ENCODE results near the gene MAST2.

Gene MAST2

GRCh38 chr1:45972621-45973020 lies 169.2 kb downstream of the MAST2 start:
- Histone ChIP-seq H3K4me3 (ENCODE audit: low read length in 2 of 2) (no peak overlapping the region), H3K9ac (ENCODE audit: low read depth, low read length, poor library complexity) (no peak overlapping the region), H2BK120ac (ENCODE audit: low read depth, low read length) (no peak overlapping the region), H3K18ac (ENCODE audit: low read length) (no peak overlapping the region), H3K36me3 (replicated peaks in 1 of 2; ENCODE audit: control insufficient read depth in 2 of 2, insufficient read depth in 2 of 2, low read length in 2 of 2) (peaks cover 10 to 26% of the 10 kb centered on the region in 2 donors), H3K4me1 (ENCODE audit: control insufficient read depth in 2 of 2, insufficient read depth in 1 of 2, low read depth in 1 of 2, low read length in 2 of 2) (no peaks in the 10 kb centered on the region), H2BK5ac (ENCODE audit: low read length) (no peak overlapping the region), H2BK12ac (ENCODE audit: low read length) (no peak overlapping the region), H2AK5ac (ENCODE audit: low read depth, low read length) (no peak overlapping the region), H3K79me1 (ENCODE audit: low read depth, low read length) (peaks cover 1% of the 10 kb centered on the region), H4K8ac (ENCODE audit: low read depth, low read length) (no peak overlapping the region), H2AFZ (ENCODE audit: low read length) (no peak overlapping the region), H3K27me3 (ENCODE audit: control insufficient read depth in 3 of 3, insufficient read depth in 3 of 3, low read depth in 1 of 3, low read length in 3 of 3) (peaks cover 0 to 3% (median 0%) of the 10 kb centered on the region in 3 experiments), H3K23ac (ENCODE audit: low read depth, low read length, poor library complexity) (no peak overlapping the region), H3K4me2 (ENCODE audit: insufficient read depth, low read length, poor library complexity, severe bottlenecking) (no peak overlapping the region), H3K9me3 (replicated peaks in 1 of 2; ENCODE audit: control insufficient read depth in 2 of 2, insufficient read depth in 1 of 2, low read depth in 1 of 2, low read length in 2 of 2) (peaks cover 9 to 27% of the 10 kb centered on the region in 2 donors), H3K4ac (ENCODE audit: low read length) (no peak overlapping the region), H3K27ac (replicated peaks; ENCODE audit: low read length) (no peak overlapping the region), H3K14ac (ENCODE audit: low read length) (no peak overlapping the region), H2BK15ac (ENCODE audit: low read length) (no peak overlapping the region), H4K91ac (ENCODE audit: low read depth, low read length, poor library complexity) (no peak overlapping the region)
- WGBS, 2 donors (ENCODE audit: extremely low coverage in 2 of 2, insufficient read length in 2 of 2, insufficient replicate concordance in 1 of 2), result no CpG with 5 or more reads among the region's 2 CpGs
- no peak for DNase-seq (ENCODE audit: low spot score)

- no peak overlapping the region for H3K27ac ChIP-seq (replicated peaks; ENCODE audit: low read length)
These were observed 169.7 kb downstream of the MAST2 start for GRCh38 chr1:45973121-45973520.

DNA sequence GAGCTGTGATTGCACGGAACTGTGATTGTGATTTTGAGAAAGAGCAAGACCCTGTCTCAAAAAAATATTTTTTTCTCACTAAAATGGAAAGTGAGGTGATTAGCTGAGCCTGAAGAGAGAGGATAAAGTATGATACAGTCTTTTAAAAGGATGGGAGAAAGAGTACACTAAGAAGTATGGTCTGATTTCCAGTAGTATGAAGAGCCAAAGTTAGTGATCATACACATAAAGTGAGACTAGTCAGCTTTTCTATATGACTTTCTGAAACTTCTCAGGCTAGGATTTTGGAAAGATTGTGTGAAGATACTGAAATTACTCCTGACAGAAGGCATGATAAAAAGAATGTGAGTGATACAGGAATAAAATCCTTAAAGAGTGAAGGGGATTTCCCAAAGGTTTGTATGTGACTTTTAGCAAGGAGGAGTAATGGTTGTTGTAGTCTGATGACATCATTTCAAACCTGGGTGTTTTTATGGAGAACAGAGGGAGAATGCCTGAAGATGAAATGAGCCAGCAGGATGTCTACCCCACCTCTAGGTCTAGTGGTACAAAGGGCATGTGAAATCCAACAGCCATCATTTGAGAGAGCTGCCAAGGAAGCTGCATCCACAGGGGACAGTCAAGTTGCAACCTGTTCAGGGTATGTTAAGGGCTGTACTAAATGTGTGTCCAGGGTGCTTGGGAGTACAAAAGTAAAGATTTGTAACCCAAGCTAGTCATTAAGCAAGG lies 171.3 kb downstream of the MAST2 start:
- H3K4ac ChIP-seq (ENCODE audit: low read length), result no peak overlapping the region
- WGBS, 2 donors (ENCODE audit: extremely low coverage in 2 of 2, insufficient read length in 2 of 2, insufficient replicate concordance in 1 of 2), result no CpG with 5 or more reads among the region's 1 CpG

More at GRCh38 chr1:45973121-45973520, 169.7 kb downstream of the MAST2 start:
- Histone ChIP-seq H4K91ac (ENCODE audit: low read depth, low read length, poor library complexity) (no peak overlapping the region), H3K4me1 (ENCODE audit: control insufficient read depth in 2 of 2, insufficient read depth in 1 of 2, low read depth in 1 of 2, low read length in 2 of 2) (no peaks in the 10 kb centered on the region), H3K9me3 (replicated peaks in 1 of 2; ENCODE audit: control insufficient read depth in 2 of 2, insufficient read depth in 1 of 2, low read depth in 1 of 2, low read length in 2 of 2) (peaks cover 9 to 27% of the 10 kb centered on the region in 2 donors), H3K4ac (ENCODE audit: low read length) (no peak overlapping the region), H3K14ac (ENCODE audit: low read length) (no peak overlapping the region), H3K4me2 (ENCODE audit: insufficient read depth, low read length, poor library complexity, severe bottlenecking) (no peak overlapping the region), H3K4me3 (ENCODE audit: low read length in 2 of 2) (no peak overlapping the region), H2AK5ac (ENCODE audit: low read depth, low read length) (no peak overlapping the region), H2BK12ac (ENCODE audit: low read length) (no peak overlapping the region), H2BK15ac (ENCODE audit: low read length) (no peak overlapping the region), H2BK5ac (ENCODE audit: low read length) (no peak overlapping the region), H4K8ac (ENCODE audit: low read depth, low read length) (no peak overlapping the region), H3K27me3 (ENCODE audit: control insufficient read depth in 3 of 3, insufficient read depth in 3 of 3, low read depth in 1 of 3, low read length in 3 of 3) (peaks cover 0 to 3% (median 0%) of the 10 kb centered on the region in 3 experiments), H3K9ac (ENCODE audit: low read depth, low read length, poor library complexity) (no peak overlapping the region), H2AFZ (ENCODE audit: low read length) (no peak overlapping the region), H3K36me3 (replicated peaks in 1 of 2; ENCODE audit: control insufficient read depth in 2 of 2, insufficient read depth in 2 of 2, low read length in 2 of 2) (peaks cover 10 to 26% of the 10 kb centered on the region in 2 donors), H2BK120ac (ENCODE audit: low read depth, low read length) (no peak overlapping the region), H3K18ac (ENCODE audit: low read length) (no peak overlapping the region), H3K79me1 (ENCODE audit: low read depth, low read length) (peaks cover 1% of the 10 kb centered on the region), H3K23ac (ENCODE audit: low read depth, low read length, poor library complexity) (no peak overlapping the region)
- no CpG with 5 or more reads among the region's 3 CpGs for WGBS, 2 donors (ENCODE audit: extremely low coverage in 2 of 2, insufficient read length in 2 of 2, insufficient replicate concordance in 1 of 2)
- no peak for DNase-seq (ENCODE audit: low spot score)

GRCh38 chr1:45976623-45977022 lies 173.2 kb downstream of the MAST2 start:
- H3K4me1 ChIP-seq (ENCODE audit: control insufficient read depth in 2 of 2, insufficient read depth in 1 of 2, low read depth in 1 of 2, low read length in 2 of 2), result no peaks in the 10 kb centered on the region
- H3K79me1 ChIP-seq (ENCODE audit: low read depth, low read length), result peaks cover 2% of the 10 kb centered on the region
- peaks cover 4 to 13% of the 10 kb centered on the region in 2 donors for H3K9me3 ChIP-seq (replicated peaks in 1 of 2; ENCODE audit: control insufficient read depth in 2 of 2, insufficient read depth in 1 of 2, low read depth in 1 of 2, low read length in 2 of 2)
- H3K14ac ChIP-seq (ENCODE audit: low read length), result no peak overlapping the region
- H4K91ac ChIP-seq (ENCODE audit: low read depth, low read length, poor library complexity), result no peak overlapping the region
- H3K4ac ChIP-seq (ENCODE audit: low read length), result no peak overlapping the region
- H3K27me3 ChIP-seq (ENCODE audit: control insufficient read depth in 3 of 3, insufficient read depth in 3 of 3, low read depth in 1 of 3, low read length in 3 of 3), result no peaks in the 10 kb centered on the region
- H3K18ac ChIP-seq (ENCODE audit: low read length), result no peak overlapping the region
- H2AFZ ChIP-seq (ENCODE audit: low read length), result no peak overlapping the region
- H3K23ac ChIP-seq (ENCODE audit: low read depth, low read length, poor library complexity), result no peak overlapping the region
- no peak overlapping the region for H2BK12ac ChIP-seq (ENCODE audit: low read length)
- no peak overlapping the region for H2BK5ac ChIP-seq (ENCODE audit: low read length)
- no peak overlapping the region for H4K8ac ChIP-seq (ENCODE audit: low read depth, low read length)
- peaks cover 7 to 16% of the 10 kb centered on the region in 2 donors for H3K36me3 ChIP-seq (replicated peaks in 1 of 2; ENCODE audit: control insufficient read depth in 2 of 2, insufficient read depth in 2 of 2, low read length in 2 of 2)
- DNase-seq (ENCODE audit: low spot score), result no peak
- no peak overlapping the region for H3K9ac ChIP-seq (ENCODE audit: low read depth, low read length, poor library complexity)
- no peak overlapping the region for H2BK15ac ChIP-seq (ENCODE audit: low read length)
- no peak overlapping the region for H2AK5ac ChIP-seq (ENCODE audit: low read depth, low read length)
- H3K4me2 ChIP-seq (ENCODE audit: insufficient read depth, low read length, poor library complexity, severe bottlenecking), result no peak overlapping the region
- WGBS, 2 donors (ENCODE audit: extremely low coverage in 2 of 2, insufficient read length in 2 of 2, insufficient replicate concordance in 1 of 2), result 100% methylated on average over 1 of the region's 3 CpGs; no CpG with 5 or more reads in 1 of the 2 donors
- H3K27ac ChIP-seq (replicated peaks; ENCODE audit: low read length), result no peak overlapping the region
- no peak overlapping the region for H2BK120ac ChIP-seq (ENCODE audit: low read depth, low read length)
- no peak overlapping the region for H3K4me3 ChIP-seq (ENCODE audit: low read length in 2 of 2)

More for the DNA sequence above, 171.3 kb downstream of the MAST2 start:
- Histone ChIP-seq H3K4me3 (ENCODE audit: low read length in 2 of 2) (no peak overlapping the region), H4K91ac (ENCODE audit: low read depth, low read length, poor library complexity) (no peak overlapping the region), H3K79me1 (ENCODE audit: low read depth, low read length) (no peaks in the 10 kb centered on the region), H2BK15ac (ENCODE audit: low read length) (no peak overlapping the region), H3K27ac (replicated peaks; ENCODE audit: low read length) (no peak overlapping the region), H3K23ac (ENCODE audit: low read depth, low read length, poor library complexity) (no peak overlapping the region), H3K4me2 (ENCODE audit: insufficient read depth, low read length, poor library complexity, severe bottlenecking) (no peak overlapping the region), H2BK12ac (ENCODE audit: low read length) (no peak overlapping the region), H3K36me3 (replicated peaks in 1 of 2; ENCODE audit: control insufficient read depth in 2 of 2, insufficient read depth in 2 of 2, low read length in 2 of 2) (peaks cover 7 to 26% of the 10 kb centered on the region in 2 donors), H3K9ac (ENCODE audit: low read depth, low read length, poor library complexity) (no peak overlapping the region), H3K14ac (ENCODE audit: low read length) (no peak overlapping the region), H3K27me3 (ENCODE audit: control insufficient read depth in 3 of 3, insufficient read depth in 3 of 3, low read depth in 1 of 3, low read length in 3 of 3) (peaks cover 0 to 3% (median 0%) of the 10 kb centered on the region in 3 experiments), H2BK5ac (ENCODE audit: low read length) (no peak overlapping the region), H4K8ac (ENCODE audit: low read depth, low read length) (no peak overlapping the region), H3K9me3 (replicated peaks in 1 of 2; ENCODE audit: control insufficient read depth in 2 of 2, insufficient read depth in 1 of 2, low read depth in 1 of 2, low read length in 2 of 2) (peaks cover 8 to 17% of the 10 kb centered on the region in 2 donors), H2AFZ (ENCODE audit: low read length) (no peak overlapping the region), H3K4me1 (ENCODE audit: control insufficient read depth in 2 of 2, insufficient read depth in 1 of 2, low read depth in 1 of 2, low read length in 2 of 2) (no peaks in the 10 kb centered on the region), H2BK120ac (ENCODE audit: low read depth, low read length) (no peak overlapping the region), H2AK5ac (ENCODE audit: low read depth, low read length) (no peak overlapping the region), H3K18ac (ENCODE audit: low read length) (no peak overlapping the region)
- no peak for DNase-seq (ENCODE audit: low spot score)
